ENCODE measurements around the gene MAPK6. TPM values are rescaled to one million over a fixed set of nuclear protein-coding genes. Genes with fewer than 3 reads are reported as not detected.
A peak's percentile ranks its signal among the peaks of the same experiment; 100 is the strongest.
"Not testable (repeated sequence)": the region's sequence is repeated elsewhere in the genome, so short reads cannot be mapped to it uniquely, and the experiment has no call there.

Gene MAPK6
- total and polyA plus RNA-seq, 8 donors: 2.3 to 159 (median 14.5) TPM

DNA sequence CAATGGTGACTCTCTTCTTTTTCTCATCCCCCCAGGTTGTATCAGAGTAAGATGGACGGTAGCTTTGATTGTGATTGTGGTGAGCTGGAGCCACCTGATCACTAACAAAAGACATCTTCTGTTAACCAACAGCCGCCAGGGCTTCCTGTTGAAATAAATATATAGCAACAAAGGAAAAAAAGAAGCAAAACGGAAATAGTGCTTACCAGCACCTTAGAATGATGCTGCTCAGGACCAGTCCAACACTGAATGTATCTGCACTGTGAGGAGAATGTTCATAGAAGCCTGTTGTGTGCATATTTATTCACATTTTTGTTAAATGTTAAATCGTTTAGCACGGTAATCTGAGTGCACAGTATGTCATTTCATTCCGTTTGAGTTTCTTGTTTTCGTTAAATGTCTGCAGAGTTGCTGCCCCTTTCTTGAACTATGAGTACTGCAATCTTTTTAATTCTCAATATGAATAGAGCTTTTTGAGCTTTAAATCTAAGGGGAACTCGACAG, 26.8 kb downstream of the MAPK6 start:
- H3K9me3 ChIP-seq; intact Hi-C loops (cut with DNase I; ENCODE audit: low total_unique reads); H3K4me3 ChIP-seq; H3K27me3 ChIP-seq; DNase-seq: not testable (repeated sequence)
- TF ChIP-seq, protein P1, sequence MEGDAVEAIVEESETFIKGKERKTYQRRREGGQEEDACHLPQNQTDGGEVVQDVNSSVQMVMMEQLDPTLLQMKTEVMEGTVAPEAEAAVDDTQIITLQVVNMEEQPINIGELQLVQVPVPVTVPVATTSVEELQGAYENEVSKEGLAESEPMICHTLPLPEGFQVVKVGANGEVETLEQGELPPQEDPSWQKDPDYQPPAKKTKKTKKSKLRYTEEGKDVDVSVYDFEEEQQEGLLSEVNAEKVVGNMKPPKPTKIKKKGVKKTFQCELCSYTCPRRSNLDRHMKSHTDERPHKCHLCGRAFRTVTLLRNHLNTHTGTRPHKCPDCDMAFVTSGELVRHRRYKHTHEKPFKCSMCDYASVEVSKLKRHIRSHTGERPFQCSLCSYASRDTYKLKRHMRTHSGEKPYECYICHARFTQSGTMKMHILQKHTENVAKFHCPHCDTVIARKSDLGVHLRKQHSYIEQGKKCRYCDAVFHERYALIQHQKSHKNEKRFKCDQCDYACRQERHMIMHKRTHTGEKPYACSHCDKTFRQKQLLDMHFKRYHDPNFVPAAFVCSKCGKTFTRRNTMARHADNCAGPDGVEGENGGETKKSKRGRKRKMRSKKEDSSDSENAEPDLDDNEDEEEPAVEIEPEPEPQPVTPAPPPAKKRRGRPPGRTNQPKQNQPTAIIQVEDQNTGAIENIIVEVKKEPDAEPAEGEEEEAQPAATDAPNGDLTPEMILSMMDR (IDR thresholded peaks at IDR 0.05): peak in 1 of 7 experiments; percentile 12
- 59 to 68% (median 61%) methylated on average over 8 of the region's 8 CpGs for WGBS, 5 donors
- H3K36me3 ChIP-seq: peaks cover 4 to 35% (median 30%) of the 10 kb centered on the region in 4 donors
- peaks cover 41 to 81% (median 56%) of the 10 kb centered on the region in 4 donors for H3K4me1 ChIP-seq
- peak overlapping the region in 3 of 5 donors; percentile 5 to 36 (median 34) for H3K27ac ChIP-seq

DNA sequence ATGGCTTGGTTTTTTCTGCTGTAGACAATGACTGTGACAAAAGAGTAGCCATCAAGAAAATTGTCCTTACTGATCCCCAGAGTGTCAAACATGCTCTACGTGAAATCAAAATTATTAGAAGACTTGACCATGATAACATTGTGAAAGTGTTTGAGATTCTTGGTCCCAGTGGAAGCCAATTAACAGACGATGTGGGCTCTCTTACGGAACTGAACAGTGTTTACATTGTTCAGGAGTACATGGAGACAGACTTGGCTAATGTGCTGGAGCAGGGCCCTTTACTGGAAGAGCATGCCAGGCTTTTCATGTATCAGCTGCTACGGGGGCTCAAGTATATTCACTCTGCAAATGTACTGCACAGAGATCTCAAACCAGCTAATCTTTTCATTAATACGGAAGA, 27.5 kb downstream of the MAPK6 start:
- intact Hi-C loops (cut with DNase I; ENCODE audit: low total_unique reads): not testable (repeated sequence)

DNA sequence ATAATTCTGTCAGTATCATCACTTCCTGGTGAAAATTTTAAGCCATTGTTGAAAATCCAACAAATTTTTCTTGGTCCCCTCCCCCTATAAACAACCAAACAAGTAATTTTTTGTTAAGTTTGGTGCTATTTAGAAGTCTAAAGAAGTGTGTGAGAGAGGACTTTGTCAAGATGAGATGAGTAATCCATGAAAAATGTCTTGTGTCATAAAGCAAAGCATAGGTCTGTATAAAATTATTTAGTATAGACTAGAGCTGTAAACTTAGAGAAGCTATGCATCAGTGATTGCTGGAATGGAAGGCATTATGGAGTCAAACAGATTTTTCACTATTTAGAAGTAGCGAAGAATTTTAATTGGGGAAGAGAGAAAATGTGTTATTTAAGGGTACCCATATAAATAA, 31.4 kb downstream of the MAPK6 start:
- intact Hi-C loops (cut with DNase I; ENCODE audit: low total_unique reads): no loop called here
- Histone ChIP-seq H3K36me3 (peaks cover 4 to 79% (median 71%) of the 10 kb centered on the region in 4 donors), H3K4me1 (peaks cover 15 to 69% (median 27%) of the 10 kb centered on the region in 4 donors), H3K9me3 (no peaks in the 10 kb centered on the region), H3K27me3 (no peaks in the 10 kb centered on the region), H3K27ac (no peak overlapping the region), H3K4me3 (no peak overlapping the region)
- TF ChIP-seq EP300 (IDR thresholded peaks at IDR 0.05): no peak
- TF ChIP-seq POLR2AphosphoS5 (IDR thresholded peaks at IDR 0.05): no peak
- TF ChIP-seq POLR2A (IDR thresholded peaks at IDR 0.05): no peak
- DNase-seq: no peak
- WGBS, 5 donors: 97 to 100% (median 98%) methylated on average over 1 of the region's 1 CpG

More for the DNA sequence above, 27.5 kb downstream of the MAPK6 start:
- H3K27me3 ChIP-seq, H3K4me3 ChIP-seq, H3K9me3 ChIP-seq: not testable (repeated sequence)
- peak overlapping the region in 4 of 5 donors; percentile 5 to 36 (median 22) for H3K27ac ChIP-seq
- peaks cover 34 to 77% (median 52%) of the 10 kb centered on the region in 4 donors for H3K4me1 ChIP-seq
- 25 to 51% (median 28%) methylated on average over 5 of the region's 5 CpGs for WGBS, 5 donors
- peak in 1 of 2 donors; percentile 51 for DNase-seq
- TF ChIP-seq POLR2AphosphoS5 (IDR thresholded peaks at IDR 0.05): peak in 2 of 3 donors; percentile 36 to 38
- peaks cover 4 to 42% (median 37%) of the 10 kb centered on the region in 4 donors for H3K36me3 ChIP-seq

DNA sequence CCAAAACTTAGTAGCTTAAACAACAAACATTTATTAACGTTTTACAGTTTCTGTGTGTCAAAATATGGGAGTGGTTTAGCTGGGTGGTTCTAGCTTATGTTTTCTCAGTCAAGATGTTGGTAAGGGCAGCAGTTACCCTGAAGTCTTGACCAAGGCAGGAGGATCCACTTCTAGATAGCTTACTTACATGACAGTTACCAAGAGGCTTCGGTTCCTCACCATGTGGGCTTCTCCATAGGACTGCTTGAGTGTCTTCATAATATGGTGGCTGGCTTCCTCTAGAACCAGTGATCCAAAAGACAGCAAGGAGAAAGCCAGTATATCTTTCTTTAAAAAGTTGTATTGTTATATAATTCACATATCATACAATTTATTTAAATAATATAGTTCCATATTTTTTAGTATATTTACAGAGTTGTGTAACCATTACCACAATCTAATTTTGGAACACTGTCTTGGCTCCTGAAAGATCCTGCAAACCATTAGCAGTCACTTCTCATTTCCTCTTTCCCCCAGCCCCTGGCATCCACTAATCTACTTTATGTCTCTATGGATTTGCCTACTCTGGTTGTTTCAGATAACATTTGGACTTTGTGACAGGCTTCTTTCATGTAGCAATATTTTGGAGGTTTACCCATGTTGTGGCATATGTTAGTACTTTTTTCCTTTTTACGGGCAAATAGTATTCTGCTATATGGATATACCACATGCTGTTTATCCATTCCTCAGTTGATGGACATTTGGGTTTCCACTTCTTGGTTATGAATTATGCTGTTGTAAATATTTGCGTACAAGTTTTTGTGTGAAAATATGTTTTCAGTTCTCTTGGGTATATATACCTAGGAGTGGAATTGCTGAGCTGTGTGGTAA, 33.3 kb downstream of the MAPK6 start:
- H3K27ac ChIP-seq: no peak overlapping the region
- DNase-seq: no peak
- intact Hi-C loops (cut with DNase I; ENCODE audit: low total_unique reads): no loop called here
- 92 to 95% (median 95%) methylated on average over 4 of the region's 4 CpGs for WGBS, 5 donors
- no peak overlapping the region for H3K4me3 ChIP-seq
- H3K4me1 ChIP-seq: peaks cover 0 to 50% (median 11%) of the 10 kb centered on the region in 4 donors
- H3K9me3 ChIP-seq: no peaks in the 10 kb centered on the region
- peaks cover 4 to 89% (median 83%) of the 10 kb centered on the region in 4 donors for H3K36me3 ChIP-seq
- no peaks in the 10 kb centered on the region for H3K27me3 ChIP-seq
- TF ChIP-seq POLR2A (IDR thresholded peaks at IDR 0.05) (no peak), POLR2AphosphoS5 (IDR thresholded peaks at IDR 0.05) (no peak), EP300 (IDR thresholded peaks at IDR 0.05) (no peak)
- TF ChIP-seq, protein P1 (IDR thresholded peaks at IDR 0.05): no peak

DNA sequence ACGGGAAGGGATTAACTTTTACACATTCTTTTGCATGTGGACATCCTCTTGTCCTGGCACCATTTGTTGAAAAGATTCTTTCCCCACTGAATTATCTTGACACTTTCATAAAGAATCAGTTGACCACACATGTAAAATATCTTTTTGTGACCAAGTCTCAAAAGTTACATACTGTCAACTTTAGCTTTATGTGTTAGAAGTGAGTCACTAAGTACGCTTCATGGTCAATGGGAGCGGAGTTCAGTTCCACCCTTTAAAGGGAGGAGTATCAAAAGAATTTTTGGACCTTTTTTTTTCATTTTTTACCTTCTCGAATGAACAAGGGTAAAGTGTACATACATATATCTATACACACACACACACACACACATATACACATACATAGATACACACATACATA, 35.4 kb downstream of the MAPK6 start:
- TF ChIP-seq EP300 (IDR thresholded peaks at IDR 0.05) (no peak), POLR2AphosphoS5 (IDR thresholded peaks at IDR 0.05) (no peak), POLR2A (IDR thresholded peaks at IDR 0.05) (no peak)
- TF ChIP-seq, protein P1 (IDR thresholded peaks at IDR 0.05): no peak
- intact Hi-C loops (cut with DNase I; ENCODE audit: low total_unique reads): no loop called here
- 72 to 85% (median 83%) methylated on average over 4 of the region's 4 CpGs for WGBS, 5 donors
- peak overlapping the region in 1 of 5 donors; percentile 64 for H3K27ac ChIP-seq
- no peak for DNase-seq
- H3K4me3 ChIP-seq: no peak overlapping the region
- H3K4me1 ChIP-seq: peaks cover 0 to 41% (median 7%) of the 10 kb centered on the region in 4 donors
- H3K27me3 ChIP-seq: no peaks in the 10 kb centered on the region
- no peaks in the 10 kb centered on the region for H3K9me3 ChIP-seq
- peaks cover 14 to 92% (median 82%) of the 10 kb centered on the region in 4 donors for H3K36me3 ChIP-seq

DNA sequence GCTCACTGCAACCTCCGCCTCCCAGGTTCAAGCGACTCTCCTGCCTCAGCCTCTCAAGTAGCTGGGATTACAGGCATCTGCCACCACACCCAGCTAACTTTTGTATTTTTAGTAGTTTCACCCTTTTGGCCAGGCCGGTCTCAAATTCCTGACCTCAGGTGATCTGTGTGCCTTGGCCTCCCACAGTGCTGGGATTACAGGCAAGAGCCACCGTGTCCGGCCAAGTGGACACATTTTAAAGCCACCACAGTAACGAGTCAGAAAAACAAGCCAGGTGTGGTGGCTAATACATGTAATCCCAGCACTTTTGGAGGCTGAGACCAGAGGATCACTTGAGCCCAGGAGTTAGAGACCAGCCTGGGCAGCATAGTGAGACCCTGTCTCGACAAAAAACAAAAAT, 35.8 kb downstream of the MAPK6 start:
- 92 to 98% (median 96%) methylated on average over 7 of the region's 7 CpGs for WGBS, 5 donors
- Histone ChIP-seq H3K27ac (peak overlapping the region in 1 of 5 donors; percentile 64), H3K4me1 (peaks cover 0 to 38% (median 7%) of the 10 kb centered on the region in 4 donors), H3K36me3 (peaks cover 16 to 92% (median 83%) of the 10 kb centered on the region in 4 donors)
- H3K4me3 ChIP-seq; H3K27me3 ChIP-seq; H3K9me3 ChIP-seq; DNase-seq; intact Hi-C loops (cut with DNase I; ENCODE audit: low total_unique reads): not testable (repeated sequence)
